GM12878 (cell line): Measurements from ENCODE around the gene TBC1D24. TPM values are rescaled to one million over a fixed set of nuclear protein-coding genes. Genes with fewer than 3 reads are reported as not detected.

Source experiments
- HDAC6 ChIP-seq: fragments of 200-600 bp; sonication (generic); IDR thresholded peaks from one replicate; pipeline ENCODE4 v1.8.0; 2017; ENCODE audit warnings: antibody characterized with exemption; ENCODE audit not compliant: unreplicated experiment
- polyA plus RNA-seq, 11 experiments: library from polyadenylated mRNA; depleted of rRNA in 4 of 11; unstranded in 6 of 11; stranded (reverse) in 5 of 11; fragments of >200 nt; fragmentation: Nextera tagmentation in 4 of 11; fragmentation: Illumina TruSeq in 1 of 11; extraction: Ambion mirVana in 4 of 11; extraction: Trizol in 1 of 11; gene quantifications; 1 replicate in 1 of 11; 2 replicates in 10 of 11; pipeline versions ENCODE4 v1.2.1 to v1.2.3, GENCODE V29; 2011 to 2016; ENCODE audit warnings: inconsistent platforms in 2 of 11, missing spikeins in 2 of 11, low read depth in 1 of 11
- total RNA-seq, 4 experiments: library from RNA; depleted of rRNA in 3 of 4; stranded (reverse); fragments of >200 nt in 3 of 4; fragmentation: Illumina TruSeq in 1 of 4; extraction: Trizol in 1 of 4; gene quantifications; 2 replicates each; pipeline versions ENCODE4 v1.2.1 to v1.2.3, GENCODE V29; 2013 to 2021
- TF ChIP-seq, protein P1 (sequence below): fragments of 150-350 bp; IDR thresholded peaks from 2 replicates; pipeline ENCODE4 v1.6.1; 2014; ENCODE audit warnings: mild to moderate bottlenecking, low read depth, low read length
- TF ChIP-seq, protein P2 (sequence below): fragments of 450-650 bp; IDR thresholded peaks from 2 replicates; pipeline ENCODE4 v1.6.1; 2016; ENCODE audit warnings: mild to moderate bottlenecking, moderate library complexity, borderline replicate concordance
- TF ChIP-seq, protein P3 (sequence below): IDR thresholded peaks from 2 replicates; pipeline ENCODE4 v1.6.1; 2011; ENCODE audit warnings: borderline replicate concordance, low read depth, mild to moderate bottlenecking, moderate library complexity, mixed read lengths, low read length; ENCODE audit not compliant: insufficient read depth; ENCODE audit errors: extremely low read length
- TF ChIP-seq, protein P4 (sequence below): fragments of 450-650 bp; formaldehyde crosslinking; IDR thresholded peaks from 2 replicates; pipeline ENCODE4 v1.4.0; 2020; ENCODE audit warnings: mild to moderate bottlenecking, moderate library complexity

The TBC1D24 gene
- total and polyA plus RNA-seq, 10 of the 15 experiments (the other 5 are each of a cell fraction or from before 2014, with no cell fraction given), result 1.1 to 9.6 (median 4.5) TPM

DNA sequence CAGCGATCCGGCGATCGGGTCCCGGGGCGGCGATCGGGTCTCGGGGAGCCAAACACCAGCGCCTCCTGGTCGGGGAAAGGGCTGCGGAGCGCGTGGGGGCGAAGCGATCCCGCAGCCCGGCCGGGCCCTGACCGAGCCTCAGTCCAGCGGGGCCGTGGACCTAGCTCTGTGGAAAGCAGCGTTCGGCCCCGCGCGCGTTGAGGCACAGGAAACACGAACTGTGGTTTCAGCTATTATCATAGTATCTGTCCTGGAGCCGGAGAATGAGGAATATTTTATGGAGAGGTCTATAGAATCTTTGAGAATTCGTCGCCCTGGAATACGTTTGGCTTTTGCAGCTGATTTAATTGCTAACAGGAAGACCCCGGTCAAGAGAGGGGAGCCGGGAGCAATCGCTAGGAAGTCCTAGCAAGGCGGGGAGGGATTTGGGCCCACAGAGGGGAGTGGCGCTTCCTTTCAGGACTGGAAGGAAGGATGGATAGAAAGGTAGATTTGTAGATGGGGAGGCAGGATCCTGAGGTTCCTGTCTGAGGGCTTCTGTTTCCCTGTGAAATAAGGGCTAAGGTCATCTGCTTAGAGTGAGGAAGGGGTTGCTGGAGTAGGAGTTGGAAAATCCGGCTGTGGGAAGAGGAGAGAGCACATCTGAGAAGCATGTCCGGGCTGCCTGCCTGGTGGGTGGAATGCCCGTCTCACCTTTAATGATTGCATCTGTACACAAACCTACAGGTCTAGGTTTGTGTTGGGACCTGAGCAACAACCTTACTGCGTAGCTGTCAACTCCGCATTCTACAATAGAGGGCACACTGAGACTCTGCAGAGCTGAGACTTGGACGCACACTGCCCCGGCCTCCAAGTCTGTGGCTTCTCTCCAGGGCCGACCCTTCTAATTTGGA is 44.9 kb upstream of the TBC1D24 start (continued):
- TF ChIP-seq, protein P1, sequence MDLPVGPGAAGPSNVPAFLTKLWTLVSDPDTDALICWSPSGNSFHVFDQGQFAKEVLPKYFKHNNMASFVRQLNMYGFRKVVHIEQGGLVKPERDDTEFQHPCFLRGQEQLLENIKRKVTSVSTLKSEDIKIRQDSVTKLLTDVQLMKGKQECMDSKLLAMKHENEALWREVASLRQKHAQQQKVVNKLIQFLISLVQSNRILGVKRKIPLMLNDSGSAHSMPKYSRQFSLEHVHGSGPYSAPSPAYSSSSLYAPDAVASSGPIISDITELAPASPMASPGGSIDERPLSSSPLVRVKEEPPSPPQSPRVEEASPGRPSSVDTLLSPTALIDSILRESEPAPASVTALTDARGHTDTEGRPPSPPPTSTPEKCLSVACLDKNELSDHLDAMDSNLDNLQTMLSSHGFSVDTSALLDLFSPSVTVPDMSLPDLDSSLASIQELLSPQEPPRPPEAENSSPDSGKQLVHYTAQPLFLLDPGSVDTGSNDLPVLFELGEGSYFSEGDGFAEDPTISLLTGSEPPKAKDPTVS, result no peak
- TF ChIP-seq, protein P2, sequence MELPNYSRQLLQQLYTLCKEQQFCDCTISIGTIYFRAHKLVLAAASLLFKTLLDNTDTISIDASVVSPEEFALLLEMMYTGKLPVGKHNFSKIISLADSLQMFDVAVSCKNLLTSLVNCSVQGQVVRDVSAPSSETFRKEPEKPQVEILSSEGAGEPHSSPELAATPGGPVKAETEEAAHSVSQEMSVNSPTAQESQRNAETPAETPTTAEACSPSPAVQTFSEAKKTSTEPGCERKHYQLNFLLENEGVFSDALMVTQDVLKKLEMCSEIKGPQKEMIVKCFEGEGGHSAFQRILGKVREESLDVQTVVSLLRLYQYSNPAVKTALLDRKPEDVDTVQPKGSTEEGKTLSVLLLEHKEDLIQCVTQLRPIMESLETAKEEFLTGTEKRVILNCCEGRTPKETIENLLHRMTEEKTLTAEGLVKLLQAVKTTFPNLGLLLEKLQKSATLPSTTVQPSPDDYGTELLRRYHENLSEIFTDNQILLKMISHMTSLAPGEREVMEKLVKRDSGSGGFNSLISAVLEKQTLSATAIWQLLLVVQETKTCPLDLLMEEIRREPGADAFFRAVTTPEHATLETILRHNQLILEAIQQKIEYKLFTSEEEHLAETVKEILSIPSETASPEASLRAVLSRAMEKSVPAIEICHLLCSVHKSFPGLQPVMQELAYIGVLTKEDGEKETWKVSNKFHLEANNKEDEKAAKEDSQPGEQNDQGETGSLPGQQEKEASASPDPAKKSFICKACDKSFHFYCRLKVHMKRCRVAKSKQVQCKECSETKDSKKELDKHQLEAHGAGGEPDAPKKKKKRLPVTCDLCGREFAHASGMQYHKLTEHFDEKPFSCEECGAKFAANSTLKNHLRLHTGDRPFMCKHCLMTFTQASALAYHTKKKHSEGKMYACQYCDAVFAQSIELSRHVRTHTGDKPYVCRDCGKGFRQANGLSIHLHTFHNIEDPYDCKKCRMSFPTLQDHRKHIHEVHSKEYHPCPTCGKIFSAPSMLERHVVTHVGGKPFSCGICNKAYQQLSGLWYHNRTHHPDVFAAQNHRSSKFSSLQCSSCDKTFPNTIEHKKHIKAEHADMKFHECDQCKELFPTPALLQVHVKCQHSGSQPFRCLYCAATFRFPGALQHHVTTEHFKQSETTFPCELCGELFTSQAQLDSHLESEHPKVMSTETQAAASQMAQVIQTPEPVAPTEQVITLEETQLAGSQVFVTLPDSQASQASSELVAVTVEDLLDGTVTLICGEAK, result no peak
- TF ChIP-seq HDAC6, result no peak
- TF ChIP-seq, protein P3, sequence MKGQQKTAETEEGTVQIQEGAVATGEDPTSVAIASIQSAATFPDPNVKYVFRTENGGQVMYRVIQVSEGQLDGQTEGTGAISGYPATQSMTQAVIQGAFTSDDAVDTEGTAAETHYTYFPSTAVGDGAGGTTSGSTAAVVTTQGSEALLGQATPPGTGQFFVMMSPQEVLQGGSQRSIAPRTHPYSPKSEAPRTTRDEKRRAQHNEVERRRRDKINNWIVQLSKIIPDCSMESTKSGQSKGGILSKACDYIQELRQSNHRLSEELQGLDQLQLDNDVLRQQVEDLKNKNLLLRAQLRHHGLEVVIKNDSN, result no peak
- TF ChIP-seq, protein P4, sequence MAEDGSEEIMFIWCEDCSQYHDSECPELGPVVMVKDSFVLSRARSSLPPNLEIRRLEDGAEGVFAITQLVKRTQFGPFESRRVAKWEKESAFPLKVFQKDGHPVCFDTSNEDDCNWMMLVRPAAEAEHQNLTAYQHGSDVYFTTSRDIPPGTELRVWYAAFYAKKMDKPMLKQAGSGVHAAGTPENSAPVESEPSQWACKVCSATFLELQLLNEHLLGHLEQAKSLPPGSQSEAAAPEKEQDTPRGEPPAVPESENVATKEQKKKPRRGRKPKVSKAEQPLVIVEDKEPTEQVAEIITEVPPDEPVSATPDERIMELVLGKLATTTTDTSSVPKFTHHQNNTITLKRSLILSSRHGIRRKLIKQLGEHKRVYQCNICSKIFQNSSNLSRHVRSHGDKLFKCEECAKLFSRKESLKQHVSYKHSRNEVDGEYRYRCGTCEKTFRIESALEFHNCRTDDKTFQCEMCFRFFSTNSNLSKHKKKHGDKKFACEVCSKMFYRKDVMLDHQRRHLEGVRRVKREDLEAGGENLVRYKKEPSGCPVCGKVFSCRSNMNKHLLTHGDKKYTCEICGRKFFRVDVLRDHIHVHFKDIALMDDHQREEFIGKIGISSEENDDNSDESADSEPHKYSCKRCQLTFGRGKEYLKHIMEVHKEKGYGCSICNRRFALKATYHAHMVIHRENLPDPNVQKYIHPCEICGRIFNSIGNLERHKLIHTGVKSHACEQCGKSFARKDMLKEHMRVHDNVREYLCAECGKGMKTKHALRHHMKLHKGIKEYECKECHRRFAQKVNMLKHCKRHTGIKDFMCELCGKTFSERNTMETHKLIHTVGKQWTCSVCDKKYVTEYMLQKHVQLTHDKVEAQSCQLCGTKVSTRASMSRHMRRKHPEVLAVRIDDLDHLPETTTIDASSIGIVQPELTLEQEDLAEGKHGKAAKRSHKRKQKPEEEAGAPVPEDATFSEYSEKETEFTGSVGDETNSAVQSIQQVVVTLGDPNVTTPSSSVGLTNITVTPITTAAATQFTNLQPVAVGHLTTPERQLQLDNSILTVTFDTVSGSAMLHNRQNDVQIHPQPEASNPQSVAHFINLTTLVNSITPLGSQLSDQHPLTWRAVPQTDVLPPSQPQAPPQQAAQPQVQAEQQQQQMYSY (CRISPR knock-in tag), result no peak
- TF ChIP-seq, all 136 proteins: peak for 7
